ENCODE measurements around the gene ZBTB7A.

DNA sequence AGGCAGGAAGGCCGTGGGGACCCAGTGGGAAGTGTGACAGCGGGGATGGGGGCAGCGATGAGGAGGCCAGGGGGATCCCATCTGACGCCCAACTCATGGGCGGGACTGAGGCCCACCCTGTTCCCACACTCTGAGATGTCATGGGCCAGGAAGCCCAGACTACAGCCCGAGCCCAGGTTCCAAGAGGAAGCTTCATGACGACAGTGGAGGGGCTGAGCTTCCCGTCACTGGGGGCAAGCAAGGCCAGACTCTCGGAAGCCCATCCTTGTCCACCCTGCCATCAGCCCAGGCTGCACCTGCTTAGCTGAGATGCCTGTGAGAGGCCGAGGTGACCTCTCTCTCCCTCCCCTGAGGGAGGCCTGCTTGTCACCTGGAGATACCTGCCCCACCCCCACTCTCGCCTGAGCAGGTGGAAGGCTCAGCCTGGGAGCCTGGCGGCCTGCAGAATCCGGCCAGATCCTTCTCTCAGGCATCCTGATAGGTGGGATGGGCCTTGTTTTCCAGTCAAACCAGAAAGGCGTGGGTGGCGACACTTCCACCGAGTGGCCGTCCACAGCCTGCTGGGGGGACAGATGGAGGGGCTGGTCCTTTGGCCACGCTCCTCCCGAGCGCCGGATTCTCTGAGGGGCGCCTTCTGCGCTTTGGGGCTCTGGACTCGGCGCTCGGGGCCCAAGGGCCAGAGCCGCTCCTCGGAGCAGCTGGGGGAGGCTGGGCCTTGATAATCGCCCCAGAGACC is 4.8 kb downstream of the ZBTB7A start:
- TF ChIP-seq CTCF (conservative IDR thresholded peaks at IDR 0.05; ENCODE audit: low read depth, low read length) (no peak), EZH2 (IDR thresholded peaks at IDR 0.05; ENCODE audit: borderline replicate concordance, low read depth, low read length, poor library complexity, severe bottlenecking) (no peak)

Measured in A673 (cell line).